Activated T-helper 9 cell treated with anti-CD3 and anti-CD28 coated beads, Interleukin-2, amount 50 U/mL, for 16 hours (primary cell): ENCODE results near the gene BCDIN3D.

Experiments
- DNase-seq: peaks from one replicate; pipeline ENCODE4 v3.0.0-alpha.2; 2020; ENCODE audit warnings: low read depth

Gene BCDIN3D

GRCh38 chr12:49795654-49796105 is 47.2 kb downstream of the BCDIN3D start:
- no peak for DNase-seq

- no peak for DNase-seq
Measured at GRCh38 chr12:49794811-49795653, 47.9 kb downstream of the BCDIN3D start.

GRCh38 chr12:49794021-49794420 is 48.9 kb downstream of the BCDIN3D start:
- no peak for DNase-seq

- no peak for DNase-seq
Measured at GRCh38 chr12:49793620-49794019, 49.3 kb downstream of the BCDIN3D start.

GRCh38 chr12:49792976-49793580 is 49.8 kb downstream of the BCDIN3D start:
- DNase-seq = no peak

GRCh38 chr12:49792181-49792970 is 50.5 kb downstream of the BCDIN3D start:
- DNase-seq = no peak

- DNase-seq = no peak
Measured at GRCh38 chr12:49791700-49792099, 51.2 kb downstream of the BCDIN3D start.

- DNase-seq = no peak
Measured at GRCh38 chr12:49790741-49791555, 52.0 kb downstream of the BCDIN3D start.

GRCh38 chr12:49789992-49790391 is 52.9 kb downstream of the BCDIN3D start:
- no peak for DNase-seq

- DNase-seq = no peak
Measured at GRCh38 chr12:49787672-49788071, 55.2 kb downstream of the BCDIN3D start.
